Hepatocyte (in vitro differentiated cells): ENCODE measurements around the gene CDC42EP2.

ENCODE experiments used
- EZH2phosphoT487 ChIP-seq: fragments of 200-600 bp; sonication (generic); IDR thresholded peaks from one replicate; pipeline ENCODE4 v1.6.1; 2018; ENCODE audit warnings: antibody characterized with exemption, mild to moderate bottlenecking, low read depth, moderate library complexity; ENCODE audit not compliant: unreplicated experiment, severe bottlenecking
- TF ChIP-seq, protein P1 (sequence below): fragments of 200-600 bp; sonication (generic); IDR thresholded peaks from 2 replicates; pipeline ENCODE4 v1.5.1; 2016; ENCODE audit warnings: antibody characterized with exemption, mild to moderate bottlenecking; ENCODE audit not compliant: poor library complexity

DNA sequence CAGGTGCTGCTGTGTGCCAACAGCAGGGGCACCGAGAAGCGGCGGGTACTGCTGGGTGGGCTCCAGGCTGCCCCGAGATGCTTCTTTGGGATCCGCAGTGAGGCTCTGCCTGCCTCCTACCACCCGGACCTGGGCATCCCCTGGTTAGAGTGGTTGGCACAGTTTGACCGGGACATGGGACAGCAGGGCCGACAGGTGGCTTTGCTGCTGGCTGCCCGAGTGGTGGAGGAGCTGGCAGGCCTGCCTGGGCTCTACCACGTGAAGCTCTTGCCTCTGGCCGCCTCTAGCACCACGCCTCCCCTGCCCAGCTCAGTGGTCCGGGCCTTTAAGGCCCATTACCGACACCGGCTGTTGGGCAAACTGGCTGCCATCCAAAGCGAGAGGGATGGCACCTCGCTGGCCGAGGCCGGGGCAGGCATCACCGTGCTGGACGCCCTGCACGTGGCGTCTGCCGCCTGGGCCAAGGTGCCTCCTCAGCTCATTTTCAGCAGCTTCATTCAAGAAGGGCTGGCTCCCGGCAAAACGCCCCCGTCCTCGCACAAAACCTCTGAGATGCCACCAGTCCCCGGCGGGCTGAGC lies 41.8 kb downstream of the CDC42EP2 start:
- TF ChIP-seq, protein P1, sequence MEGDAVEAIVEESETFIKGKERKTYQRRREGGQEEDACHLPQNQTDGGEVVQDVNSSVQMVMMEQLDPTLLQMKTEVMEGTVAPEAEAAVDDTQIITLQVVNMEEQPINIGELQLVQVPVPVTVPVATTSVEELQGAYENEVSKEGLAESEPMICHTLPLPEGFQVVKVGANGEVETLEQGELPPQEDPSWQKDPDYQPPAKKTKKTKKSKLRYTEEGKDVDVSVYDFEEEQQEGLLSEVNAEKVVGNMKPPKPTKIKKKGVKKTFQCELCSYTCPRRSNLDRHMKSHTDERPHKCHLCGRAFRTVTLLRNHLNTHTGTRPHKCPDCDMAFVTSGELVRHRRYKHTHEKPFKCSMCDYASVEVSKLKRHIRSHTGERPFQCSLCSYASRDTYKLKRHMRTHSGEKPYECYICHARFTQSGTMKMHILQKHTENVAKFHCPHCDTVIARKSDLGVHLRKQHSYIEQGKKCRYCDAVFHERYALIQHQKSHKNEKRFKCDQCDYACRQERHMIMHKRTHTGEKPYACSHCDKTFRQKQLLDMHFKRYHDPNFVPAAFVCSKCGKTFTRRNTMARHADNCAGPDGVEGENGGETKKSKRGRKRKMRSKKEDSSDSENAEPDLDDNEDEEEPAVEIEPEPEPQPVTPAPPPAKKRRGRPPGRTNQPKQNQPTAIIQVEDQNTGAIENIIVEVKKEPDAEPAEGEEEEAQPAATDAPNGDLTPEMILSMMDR = no peak
- TF ChIP-seq EZH2phosphoT487 = no peak
